NCI-H526 (cell line): ENCODE data around the gene PDGFB.
A peak's percentile ranks its signal among the peaks of the same experiment; 100 is the strongest.

Source experiments
- DNase-seq, 2 experiments: peaks; one replicate each; lab custom pipeline; 2025; lab: John Stamatoyannopoulos, UW

Gene PDGFB

DNA sequence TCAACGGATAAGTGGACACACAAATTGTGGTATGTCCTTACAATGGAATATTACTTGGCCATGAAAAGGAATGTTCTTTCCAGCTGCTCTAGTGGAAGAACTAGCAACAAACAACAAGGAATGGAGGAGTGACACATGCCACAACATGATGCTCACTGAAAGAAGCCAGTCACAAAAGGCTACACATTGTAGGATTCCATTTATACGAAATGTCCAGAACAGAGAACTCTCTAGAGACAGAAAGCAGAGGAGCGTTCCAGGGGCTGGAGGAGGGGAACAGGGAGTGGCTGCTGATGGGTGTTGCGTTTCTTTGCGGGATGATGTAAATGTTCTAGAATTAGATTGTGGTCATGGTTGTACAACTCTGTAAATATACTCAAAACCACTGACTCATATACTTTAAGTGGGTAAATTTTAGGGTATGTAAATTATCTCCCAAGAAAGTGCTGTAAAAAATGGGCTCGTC, 32.4 kb upstream of the PDGFB start:
- DNase-seq: no peak

DNA sequence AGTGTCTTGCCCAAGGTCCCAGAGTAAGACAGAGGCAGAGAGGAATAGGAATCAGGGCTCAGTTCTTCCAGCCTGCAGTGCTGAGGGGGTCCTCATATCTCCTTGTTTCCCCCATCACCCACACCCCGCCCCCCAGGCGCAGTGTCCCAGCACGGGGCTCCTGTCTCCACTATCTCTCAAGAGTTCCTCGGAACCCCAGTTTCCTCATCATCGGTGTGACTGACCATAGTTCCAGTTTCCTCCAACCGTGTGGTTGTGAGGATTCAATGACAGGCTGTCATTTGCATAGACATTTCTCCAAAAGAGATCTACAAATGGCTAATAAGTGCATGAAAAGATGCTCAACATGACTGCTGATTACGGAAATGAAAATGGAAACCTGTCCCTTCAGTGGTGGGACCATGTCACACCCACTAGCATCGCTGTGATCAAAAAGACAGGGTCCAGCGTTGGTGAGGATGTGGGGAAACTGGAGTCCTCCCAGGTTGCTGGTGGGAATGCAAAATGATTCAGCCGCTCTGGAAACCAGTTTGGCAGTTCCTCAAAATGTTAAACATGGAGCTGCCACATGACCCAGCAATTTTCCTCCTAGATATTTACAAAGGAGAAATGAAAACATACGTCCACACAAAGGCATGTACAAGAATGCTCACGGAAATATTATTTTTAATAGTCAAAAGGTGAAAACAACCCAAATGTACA, 31.8 kb upstream of the PDGFB start:
- DNase-seq: no peak

DNA sequence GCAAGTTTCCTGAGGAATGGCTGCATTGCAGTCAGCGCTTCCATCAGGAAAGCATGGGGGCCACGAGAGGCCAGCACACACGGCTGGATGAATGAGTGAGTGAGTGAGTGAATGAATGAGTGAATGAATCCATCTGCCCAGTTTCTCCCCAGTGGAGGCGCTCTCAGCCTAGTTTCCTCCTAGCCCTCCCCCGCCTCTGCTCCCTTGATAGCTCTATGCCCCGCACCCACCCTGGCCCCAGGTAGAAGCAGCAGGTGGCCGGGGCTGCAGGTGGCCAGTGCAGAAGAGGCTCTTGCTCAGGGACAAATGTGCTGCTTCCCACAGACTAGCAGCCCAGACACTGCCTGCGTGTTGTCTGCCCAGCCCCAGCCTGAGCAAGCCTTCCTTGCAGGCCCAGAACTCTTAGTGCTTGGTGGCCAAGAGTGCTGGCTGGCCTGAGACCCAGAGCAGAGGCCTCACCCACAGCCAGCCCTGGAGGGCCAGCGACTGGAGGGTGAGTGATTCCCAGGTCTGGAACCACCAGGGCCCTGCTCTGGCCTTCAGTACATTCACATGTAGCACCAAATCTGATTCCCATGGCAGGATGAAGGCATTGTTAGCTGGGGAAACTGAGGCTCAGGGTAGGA, 31.1 kb upstream of the PDGFB start:
- peak in 1 of 2 experiments; percentile 26 for DNase-seq

DNA sequence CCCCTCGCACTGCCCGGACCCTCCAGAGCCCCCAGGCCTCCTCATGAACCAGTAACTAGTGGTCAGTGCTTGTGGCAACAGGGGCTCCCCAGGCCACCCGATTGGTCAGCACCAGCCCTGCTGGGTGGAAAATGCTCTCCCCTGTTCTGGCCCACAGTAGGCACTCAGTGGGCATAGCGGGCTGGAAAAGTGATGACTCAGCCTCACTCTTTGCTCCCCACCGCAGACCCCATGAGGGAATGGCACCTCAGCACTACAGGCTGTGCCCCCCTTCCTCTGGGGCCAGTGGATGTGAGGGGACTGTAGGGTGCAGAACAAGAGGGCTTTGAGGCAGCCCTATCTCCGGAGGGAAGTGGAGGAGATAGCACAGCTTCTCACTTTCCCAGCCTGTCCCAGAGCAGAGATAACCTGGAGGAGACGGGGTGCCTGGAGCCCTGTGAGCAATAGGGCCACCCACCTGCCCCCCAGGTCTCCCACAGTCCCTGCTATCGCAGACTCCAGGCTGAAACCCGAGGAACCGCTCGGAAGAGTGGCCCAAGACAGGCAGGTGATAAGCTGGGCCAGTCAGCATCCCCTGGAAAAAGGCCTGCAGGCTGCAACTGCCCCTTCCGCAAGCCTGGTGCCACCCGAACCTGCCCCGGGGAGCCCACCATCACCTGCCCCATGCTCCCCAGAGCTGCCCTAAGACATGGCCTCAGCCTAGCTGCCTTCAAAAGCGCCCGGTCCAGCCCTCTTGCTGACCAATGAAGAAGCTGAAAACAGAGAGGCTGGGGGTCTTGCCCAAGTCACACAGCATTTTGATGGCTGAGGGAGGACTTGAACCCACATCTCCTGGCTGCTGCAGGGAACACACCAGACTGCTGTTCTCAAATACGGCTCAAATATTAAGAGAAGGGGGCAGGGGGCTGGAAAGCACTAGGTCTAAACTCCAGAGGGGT, 29.4 kb upstream of the PDGFB start:
- DNase-seq: no peak

DNA sequence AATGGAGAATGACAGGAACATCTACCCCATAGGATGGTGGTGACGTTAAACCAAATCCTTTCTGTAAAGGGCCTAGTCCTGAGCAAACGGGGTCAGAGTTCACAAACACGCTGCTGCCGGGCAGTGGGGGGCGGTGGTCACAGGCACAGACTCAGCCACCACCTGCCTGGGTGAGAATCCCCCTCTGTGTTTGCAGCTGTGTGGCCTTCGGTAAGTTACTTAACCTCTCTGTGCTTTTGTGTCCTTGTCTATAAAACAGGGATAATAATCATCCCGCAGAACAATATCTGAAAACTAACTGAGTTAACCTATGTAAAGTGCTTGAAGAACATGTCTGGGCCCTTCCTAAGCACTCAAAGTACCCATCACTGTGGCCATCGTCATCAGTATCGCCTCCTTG, 26.0 kb upstream of the PDGFB start:
- no peak for DNase-seq

DNA sequence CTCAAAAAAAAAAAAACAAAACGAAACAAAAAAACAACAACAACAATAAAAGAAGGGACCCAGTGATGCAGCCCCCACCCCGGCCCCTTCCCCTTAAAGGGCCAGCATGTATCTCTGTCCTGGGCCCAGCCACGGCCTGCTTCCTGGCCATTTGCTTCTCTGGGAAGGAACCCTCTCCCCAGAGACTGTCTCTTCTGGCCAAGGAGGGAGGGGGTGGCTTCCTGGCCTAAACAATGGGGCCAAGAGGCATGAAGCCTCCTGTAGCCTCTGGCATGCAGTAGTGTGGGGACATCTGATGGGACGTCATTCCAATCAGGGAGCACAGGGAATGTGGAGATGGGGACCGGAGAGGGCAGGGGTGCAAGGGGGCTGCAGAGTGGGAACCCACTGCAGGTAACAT, 25.5 kb upstream of the PDGFB start:
- DNase-seq: no peak

DNA sequence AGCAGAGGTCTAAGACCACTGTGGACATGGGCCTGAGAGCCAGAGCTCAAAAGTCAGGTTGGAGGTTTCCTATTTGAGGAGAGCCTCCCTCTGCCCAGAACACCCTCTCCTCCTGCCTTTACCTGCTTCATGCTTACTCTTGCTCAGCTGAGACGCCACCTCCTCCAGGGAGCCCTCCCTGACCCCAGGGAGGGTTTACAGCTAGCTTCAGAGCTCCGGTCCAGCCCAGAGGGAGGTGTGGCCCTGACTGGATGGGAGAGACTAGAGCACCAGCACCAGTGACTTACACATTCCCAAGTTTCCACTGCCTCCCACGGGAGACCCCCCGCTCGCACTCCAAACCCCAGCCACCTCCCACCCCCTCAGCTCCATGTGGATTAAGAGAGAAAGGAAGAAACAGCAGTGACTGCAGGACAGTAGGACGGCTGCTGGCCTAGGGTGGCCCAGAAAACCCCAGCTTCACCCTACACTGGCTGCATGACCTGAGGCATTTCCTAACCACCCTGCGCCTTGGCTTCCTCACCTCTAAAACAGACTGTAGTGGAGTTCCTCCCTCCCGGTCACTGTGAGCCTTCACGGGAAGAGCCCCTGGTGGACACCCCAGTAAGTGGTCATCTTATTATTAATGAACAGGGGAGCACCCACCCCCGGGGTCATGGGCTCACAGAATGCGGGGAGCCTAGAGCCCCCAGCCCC, 24.5 kb upstream of the PDGFB start:
- DNase-seq: no peak

DNA sequence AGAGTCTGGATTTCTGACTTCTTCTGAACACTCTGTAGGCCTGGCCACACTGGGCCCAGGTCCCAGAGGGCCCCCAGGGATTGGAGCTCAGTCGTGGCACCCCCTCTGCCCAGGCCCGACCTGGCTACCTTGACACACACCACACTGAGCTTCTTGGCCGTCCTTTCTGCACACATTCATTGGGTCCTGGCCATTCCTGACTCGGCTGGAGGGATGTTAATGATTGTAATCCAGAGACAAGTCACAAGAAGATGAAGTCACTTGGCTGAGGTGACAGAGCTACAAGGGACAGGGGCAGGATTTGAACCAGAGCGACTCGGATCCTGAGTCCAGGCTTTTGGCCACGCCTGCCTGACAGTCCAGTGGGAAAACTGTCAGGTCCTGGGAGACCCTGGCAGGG, 23.9 kb upstream of the PDGFB start:
- peak in 1 of 2 experiments; percentile 41 for DNase-seq

DNA sequence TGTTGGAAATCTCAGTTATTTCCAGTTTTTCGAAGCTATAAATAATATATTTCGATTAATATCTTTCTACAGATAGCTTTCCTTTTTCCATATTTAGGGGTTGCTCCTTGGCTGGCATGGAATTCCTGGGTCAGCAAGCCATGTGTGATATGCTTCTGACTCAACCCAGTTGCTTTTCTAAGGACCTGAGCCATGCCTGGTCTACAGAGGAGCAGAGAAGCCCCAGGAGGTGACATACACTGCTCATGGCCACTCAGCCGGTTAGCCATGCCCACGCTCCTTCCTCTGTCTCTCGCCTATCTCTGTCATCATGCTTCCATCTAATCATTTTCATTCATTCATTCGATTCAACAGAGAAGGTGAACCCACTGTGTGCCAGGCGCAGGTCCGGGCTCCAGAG, 23.2 kb upstream of the PDGFB start:
- no peak for DNase-seq

DNA sequence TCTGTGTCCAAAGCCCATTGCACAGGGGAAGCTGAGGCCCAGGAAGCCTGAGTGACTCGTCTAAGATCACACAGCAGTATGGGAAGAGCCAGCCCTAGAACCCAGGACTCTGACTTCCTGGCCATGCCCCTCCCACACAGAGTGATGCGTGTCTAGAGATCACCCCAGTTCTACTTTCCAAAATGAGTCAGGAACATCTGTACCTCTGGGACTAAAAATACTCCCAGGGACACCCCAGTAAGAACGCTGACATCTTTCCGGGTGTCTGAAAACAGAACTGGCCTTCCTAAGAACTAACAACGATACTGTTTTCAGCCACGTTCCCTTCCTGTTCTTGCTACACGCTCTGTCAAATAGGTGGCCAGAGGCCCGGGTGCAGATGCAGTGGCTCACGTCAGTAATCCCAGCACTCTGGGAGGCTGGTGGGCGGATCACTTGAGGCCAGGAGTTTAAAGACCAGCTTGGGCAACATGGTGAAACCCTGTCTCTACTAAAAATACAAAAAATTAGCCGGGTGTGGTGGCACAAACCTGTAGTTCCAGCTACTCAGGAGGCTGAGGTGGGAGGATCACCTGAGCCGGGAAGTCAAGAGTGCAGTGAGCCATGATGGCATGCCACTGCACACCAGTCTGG, 21.7 kb upstream of the PDGFB start:
- no peak for DNase-seq

DNA sequence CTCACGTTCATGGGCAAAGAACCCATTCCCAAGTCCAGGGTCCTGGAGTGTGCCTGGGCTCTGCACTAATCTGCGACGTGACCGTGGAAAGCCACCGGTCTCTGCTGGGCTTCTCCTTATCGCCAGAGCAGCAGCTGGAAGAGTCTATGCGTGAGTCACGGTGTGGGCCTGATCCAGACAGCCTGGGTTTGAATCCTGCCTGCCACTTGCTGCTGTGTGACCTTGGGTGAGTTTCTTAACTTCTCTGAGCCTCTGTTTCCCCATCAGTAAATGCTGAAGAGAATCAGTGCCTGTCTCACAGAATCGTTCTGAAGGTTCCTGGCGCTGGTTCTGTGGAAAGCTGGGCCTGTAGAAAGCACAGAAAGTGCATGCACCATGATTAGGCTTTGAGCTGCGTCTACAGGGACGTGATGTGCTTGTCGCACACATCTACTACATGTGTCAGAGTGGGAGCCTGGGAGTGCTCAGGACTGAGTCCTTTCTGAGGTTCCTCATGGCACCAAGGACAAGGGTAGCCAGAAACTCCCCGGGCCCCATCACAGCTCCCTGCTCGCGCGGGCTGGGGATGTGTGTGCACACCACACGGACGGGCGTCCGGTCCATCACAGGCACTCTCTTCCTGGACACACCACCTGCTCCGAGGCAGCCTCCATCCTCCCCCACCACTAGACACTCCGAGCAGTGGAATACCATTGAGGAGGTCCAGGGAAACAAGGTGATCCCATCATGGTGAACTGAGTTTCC, 20.5 kb upstream of the PDGFB start:
- DNase-seq: no peak

DNA sequence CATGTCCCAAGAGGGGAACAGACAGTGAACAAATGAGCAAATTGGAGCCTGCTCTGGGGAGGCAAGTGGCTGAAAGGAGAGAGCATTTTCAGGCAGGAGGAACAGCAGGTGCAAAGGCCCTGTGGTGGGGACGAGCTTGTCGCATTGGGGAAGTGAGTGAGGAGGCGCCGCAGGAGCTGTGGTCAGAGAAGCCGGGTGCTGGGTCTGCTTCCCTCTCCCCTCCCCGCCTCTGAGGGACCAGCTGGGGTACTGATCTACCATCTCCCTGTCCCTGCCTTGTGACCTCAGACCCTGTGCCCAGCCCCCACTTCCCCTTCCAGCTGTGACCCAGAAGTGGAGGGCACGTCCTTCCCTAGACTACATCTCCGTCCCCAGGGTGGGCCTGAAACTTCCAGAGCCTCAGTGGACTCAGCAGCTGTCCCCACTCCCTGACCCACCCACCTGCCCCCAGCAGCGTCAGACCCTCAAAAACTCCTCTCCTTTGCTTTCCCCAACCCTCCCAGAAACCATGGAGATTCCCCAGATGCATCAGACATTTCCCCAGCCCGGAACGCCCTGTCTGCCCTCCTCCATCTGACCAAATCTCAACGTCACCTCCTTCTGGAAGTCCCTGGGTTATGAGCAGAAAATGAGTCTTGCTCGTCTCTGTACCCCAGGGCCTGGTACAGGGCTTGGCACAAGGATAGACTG, 19.7 kb upstream of the PDGFB start:
- DNase-seq: no peak

DNA sequence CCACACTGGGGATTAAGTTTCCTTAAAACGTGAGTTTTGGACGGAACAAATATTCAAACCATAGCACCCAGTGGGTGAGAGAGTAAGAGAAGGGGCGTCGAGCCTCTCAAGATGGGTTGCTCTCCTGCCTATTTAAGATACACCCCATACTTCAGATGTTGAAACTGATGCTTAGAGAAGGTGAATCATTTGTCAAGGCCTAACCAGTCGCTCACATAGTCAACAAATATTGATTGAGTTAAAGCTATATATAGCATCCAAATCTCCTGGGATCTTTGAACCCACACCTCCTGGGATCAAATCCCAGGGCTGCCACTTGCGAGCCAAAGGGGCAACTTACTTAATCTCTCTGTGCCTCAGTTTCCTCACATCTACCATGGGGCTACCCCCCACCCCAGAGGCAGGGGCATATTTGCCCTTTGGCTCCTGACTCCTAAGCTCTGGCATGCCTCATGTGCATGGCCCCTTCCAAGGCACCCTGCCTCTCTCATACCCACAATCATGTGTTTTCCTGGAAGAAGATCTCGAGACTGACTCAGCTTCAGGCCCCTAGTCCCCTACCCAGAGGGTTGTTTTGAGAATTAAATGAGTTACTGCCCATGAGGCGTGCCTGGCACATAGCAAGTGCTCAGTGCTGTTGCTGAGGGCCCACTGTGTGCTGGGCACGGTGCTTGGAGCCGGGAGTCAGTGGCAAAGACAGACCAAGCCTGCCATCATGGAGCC, 19.0 kb upstream of the PDGFB start:
- DNase-seq: no peak

DNA sequence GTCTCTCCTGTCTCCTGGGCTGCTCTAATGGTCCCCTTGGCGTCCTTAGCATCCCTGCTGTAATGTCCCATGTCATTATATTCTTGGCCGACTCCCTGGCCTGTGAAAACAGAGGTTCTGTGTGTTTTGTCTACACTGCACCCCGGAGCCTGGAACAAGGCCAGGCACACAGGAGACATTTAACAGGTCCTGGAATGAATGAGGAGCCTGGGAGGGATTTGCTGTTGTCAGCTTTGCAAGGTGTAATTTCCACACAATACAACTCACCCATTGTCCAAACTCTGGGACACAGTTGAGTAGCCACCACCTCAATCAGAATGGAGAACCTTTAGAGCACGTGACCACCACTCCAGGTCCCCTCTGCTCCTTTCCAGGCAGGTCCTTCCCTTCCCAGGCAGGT, 14.9 kb upstream of the PDGFB start:
- no peak for DNase-seq

DNA sequence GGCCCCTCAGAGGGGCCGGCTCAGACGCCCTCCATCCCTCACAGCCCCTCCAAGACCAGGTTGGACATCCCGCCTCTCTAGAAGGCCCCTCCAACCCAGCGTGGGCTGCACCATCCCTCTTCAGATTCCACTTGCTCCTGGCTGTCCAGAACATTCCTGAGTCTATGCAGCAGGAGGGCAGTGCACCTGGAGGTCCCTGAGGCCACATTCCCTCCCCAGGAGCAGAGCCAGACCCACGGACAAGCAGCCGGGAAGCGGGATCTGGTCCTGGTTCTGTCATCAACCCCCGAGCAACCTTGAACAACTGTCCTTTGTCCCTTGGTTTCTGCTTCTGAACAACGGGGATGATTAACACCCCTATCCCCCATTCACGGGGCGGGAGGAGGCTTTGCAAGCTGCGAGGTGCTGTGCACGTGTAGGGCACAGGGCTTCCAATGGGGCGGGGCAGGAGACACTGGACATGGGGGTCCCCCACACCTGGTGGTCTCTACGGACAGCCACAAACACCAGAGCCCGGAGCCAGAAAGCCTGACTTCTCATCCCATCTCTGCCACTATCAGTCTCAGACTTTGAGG, 13.2 kb upstream of the PDGFB start:
- no peak for DNase-seq

DNA sequence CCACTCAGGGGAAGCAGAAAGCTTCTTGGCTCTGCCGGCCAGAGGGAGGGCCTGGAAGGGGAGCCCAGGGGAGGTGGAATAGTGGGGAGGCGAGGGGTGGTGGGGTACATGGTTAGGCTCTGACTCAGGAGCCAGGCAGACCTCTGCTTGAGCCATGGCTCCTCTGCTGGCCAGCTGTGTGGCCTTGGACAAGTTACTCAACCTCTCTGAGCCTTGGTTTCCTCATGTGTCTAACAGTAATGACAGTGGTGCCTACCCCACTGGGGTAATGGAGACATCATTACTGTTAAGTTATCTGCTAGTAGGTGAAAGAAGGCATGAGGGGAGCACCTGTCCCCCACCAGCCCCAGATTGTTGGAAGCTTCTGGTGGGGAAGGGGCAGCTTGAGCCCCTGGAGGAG, 12.2 kb upstream of the PDGFB start:
- DNase-seq: no peak

DNA sequence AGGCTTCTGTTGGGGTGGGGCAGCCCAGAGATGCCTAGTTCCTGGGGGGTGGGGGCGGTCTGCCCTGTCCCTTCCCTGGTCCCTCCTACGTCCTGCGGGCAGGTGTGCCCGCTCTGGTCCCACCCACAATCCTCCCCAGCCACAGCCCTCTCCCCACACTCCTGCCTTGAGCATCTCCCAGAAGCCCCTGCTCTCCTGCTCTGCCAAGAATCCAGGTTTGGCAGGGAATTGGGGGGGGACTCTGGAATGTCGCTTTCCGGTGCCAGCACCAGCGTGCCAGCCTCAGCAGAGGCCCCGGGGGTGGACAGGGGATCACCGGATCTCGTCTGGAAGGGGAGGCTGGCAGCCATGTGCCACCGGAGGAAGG, 11.4 kb upstream of the PDGFB start:
- no peak for DNase-seq

DNA sequence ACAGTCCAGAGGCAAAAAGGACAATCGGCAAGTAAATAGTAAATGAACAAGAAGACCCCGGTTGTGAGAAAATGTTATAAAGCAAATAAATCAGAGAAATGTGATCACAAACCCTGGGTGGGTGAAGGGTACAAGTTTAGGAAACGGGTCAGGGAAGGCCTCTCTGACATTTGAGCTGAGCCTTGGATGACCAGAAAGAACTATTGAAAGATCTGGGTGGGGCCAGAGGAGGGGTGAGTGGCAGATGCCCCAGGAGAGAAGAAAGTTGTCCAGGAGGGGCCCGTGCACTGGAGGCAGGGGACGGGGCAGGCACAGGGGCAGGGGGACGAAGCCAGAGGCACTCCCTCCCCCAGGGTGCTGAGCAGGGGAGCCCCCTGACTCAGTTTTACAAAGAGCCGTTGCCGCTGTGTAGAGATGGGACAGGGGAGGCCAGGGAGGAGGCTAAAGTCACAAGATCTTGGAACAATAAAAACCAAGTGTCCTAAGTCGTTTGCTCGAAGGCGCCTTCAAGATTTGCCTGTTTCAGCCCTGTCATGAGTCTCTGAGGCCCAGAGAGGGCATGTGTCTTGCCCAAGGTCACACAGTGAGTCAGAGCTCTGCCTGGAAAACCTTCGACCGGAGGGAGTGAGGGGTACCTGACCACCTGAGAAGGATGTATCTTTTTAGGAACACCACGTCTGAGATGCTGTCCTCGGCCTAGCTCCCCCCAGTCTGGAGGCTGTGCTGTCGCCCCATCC, 10.8 kb upstream of the PDGFB start:
- no peak for DNase-seq
